HG03045 (cell line): ENCODE measurements around the gene KIDINS220.

Source experiments
- ATAC-seq: cut with Tn5 transposase; IDR thresholded peaks from one replicate; pipeline ENCODE4 v1.9.1; 2021; ENCODE audit warnings: mild to moderate bottlenecking, moderate library complexity; ENCODE audit not compliant: unreplicated experiment

Gene KIDINS220

GRCh38 chr2:8851811-8852560 lies 14.6 kb upstream of the KIDINS220 start:
- ATAC-seq, result no peak

- ATAC-seq, result no peak
Measured at GRCh38 chr2:8850845-8851487, 13.6 kb upstream of the KIDINS220 start.

DNA sequence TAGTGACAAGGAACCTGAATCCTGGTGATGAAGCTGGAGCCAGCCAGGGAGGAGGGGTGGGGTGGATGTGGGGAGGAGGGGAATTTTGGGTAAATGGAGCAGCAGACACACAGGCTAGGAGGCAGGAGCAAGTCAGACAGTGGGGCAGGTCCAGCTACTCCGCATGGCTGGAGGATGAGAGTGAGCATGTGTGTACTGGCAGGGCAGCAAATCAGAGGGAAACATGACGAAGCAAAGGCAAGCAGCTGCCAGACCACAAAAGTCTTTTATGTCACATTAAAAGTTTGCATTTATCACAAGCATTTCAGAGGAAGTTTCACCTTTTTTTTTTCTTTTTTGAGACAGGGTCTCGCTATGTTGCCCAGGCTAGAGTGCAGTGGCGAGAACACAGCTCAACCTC lies 11.9 kb upstream of the KIDINS220 start:
- no peak for ATAC-seq

DNA sequence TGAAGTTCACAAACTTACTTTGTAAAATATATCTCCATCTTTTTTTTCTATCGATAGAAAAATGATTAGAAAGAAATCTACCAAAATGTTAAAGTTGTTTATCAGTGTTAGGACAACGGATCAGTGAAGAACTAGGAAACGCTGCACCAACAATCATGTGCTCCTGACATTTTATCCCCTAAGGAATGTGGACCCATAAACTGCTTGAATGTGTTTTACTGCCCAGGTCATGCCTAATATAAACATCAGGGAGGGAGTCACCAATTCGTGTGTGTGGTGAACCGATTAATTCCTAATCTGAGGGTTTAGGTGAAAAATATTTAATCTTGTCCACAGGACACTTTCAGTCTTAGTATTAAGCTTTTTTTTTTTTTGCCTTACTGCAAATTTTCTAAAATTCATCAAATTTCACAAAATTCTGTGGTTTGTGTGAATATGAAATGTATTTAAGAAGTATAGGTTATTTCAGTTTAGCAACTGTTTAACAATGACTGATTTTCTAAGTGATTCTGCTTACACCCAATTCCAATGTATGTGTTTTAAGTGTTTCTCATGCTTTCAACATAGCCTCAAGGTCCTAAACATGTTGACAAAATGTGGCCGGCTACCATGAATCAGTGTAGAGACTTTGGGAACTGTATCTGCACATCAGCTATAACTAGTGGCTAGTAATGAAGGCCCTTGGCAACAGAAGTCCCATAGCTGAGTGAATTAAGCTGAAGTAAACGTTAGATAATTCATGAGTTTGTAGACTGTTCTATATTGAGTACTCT lies 11.1 kb upstream of the KIDINS220 start:
- ATAC-seq, result no peak

- no peak for ATAC-seq
Measured at GRCh38 chr2:8847400-8847799, 10.0 kb upstream of the KIDINS220 start.

DNA sequence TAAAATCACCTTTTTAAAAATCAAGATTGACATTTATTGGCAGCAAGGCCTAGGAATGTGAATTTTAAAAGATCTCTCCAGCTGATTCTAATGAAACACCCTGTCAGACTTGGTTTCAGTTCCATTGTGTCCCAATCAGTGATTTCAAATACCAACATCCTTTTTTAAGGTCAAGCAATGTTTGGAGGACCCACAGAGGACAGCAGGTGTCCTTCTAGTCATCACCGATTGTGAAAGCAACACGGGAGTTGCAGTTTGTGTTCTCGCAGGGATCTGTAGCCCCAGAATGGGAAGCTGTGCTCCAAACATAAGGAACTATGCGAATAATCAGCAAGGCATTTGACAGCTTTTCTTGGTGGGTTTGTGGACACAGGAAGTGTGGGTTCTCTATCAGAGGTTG lies 4.5 kb upstream of the KIDINS220 start:
- no peak for ATAC-seq

GRCh38 chr2:8840475-8841091 lies 3.2 kb upstream of the KIDINS220 start:
- ATAC-seq, result no peak

DNA sequence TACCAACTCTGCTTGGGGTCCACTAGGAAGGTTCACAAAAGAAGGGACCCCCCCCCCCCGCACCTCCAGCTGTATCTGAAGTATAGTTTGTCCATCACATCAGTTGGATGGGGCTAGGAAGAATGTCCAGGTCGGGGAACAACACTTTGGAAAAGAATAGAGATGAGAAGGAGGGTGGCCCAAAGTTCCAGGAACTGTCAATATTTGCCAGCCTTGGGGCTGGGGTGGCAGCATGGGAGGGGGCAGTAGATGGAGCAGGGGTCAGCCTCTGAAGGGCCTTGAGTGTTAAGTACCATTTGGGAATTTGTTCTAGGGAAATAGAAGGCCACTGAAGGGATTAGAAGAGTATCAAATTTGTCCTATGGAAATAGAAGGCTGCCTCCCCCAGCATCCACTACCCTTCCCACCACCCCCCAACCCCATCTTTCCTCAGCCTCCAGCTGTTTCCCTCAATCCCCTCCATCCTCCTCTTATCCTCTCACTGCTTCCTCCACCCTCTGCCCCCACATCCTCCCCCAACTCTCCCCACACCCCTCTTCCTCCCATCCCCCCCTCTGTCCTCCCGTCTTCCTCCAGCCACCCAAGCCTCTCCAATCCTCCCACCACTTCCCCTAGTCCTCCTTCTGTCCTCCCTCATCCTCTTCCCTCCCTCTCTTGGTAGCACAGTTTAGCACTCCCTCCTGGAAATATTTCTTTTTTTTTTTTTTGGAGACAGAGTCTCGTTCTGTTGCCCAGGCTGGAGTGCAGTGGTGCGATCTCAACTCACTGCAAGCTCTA lies 2.0 kb upstream of the KIDINS220 start:
- ATAC-seq, result no peak

GRCh38 chr2:8837795-8838140 lies 355 bp upstream of the KIDINS220 start:
- ATAC-seq, result no peak

- ATAC-seq, result no peak
Measured at GRCh38 chr2:8835279-8835678, 2.1 kb downstream of the KIDINS220 start.

GRCh38 chr2:8833853-8834252 lies 3.6 kb downstream of the KIDINS220 start:
- ATAC-seq, result no peak

DNA sequence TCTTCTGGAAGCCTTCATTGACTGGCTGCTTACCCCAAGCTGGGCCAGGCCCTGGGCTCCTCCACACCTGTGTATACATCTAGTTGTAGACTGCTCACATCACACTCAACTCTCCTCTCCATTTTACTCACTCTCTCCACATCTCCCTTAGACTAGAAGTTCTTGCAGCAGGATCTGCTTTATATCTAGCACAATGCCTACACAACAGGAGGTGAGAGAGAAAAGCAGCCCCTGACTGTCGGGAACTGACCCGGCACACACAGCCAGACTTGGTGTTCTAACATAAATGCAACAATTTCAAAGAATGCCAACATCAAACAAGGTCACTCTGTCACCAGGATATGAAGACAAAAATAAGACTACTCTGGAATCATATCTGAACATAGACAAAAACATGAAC lies 5.9 kb downstream of the KIDINS220 start:
- ATAC-seq, result no peak

DNA sequence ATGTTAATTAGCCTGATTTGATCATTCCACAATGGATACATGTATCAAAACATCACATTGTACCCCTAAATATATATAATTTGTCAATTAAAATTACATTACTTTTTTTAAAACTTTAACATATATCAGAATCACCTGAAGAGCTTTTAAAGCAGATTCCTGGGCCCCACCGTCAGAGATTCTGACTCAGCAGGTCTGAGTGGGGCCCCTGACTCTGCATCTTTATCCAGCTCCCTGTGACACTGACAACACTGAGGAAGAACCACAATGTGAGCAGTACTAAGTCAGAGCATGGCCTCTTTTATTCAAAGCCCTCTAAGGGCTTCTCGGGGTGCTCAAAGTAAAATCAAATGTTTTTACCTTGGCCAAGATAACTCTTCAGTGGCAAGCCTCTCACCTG lies 9.7 kb downstream of the KIDINS220 start:
- ATAC-seq, result no peak

- no peak for ATAC-seq
Measured at GRCh38 chr2:8822218-8822617, 15.2 kb downstream of the KIDINS220 start.

DNA sequence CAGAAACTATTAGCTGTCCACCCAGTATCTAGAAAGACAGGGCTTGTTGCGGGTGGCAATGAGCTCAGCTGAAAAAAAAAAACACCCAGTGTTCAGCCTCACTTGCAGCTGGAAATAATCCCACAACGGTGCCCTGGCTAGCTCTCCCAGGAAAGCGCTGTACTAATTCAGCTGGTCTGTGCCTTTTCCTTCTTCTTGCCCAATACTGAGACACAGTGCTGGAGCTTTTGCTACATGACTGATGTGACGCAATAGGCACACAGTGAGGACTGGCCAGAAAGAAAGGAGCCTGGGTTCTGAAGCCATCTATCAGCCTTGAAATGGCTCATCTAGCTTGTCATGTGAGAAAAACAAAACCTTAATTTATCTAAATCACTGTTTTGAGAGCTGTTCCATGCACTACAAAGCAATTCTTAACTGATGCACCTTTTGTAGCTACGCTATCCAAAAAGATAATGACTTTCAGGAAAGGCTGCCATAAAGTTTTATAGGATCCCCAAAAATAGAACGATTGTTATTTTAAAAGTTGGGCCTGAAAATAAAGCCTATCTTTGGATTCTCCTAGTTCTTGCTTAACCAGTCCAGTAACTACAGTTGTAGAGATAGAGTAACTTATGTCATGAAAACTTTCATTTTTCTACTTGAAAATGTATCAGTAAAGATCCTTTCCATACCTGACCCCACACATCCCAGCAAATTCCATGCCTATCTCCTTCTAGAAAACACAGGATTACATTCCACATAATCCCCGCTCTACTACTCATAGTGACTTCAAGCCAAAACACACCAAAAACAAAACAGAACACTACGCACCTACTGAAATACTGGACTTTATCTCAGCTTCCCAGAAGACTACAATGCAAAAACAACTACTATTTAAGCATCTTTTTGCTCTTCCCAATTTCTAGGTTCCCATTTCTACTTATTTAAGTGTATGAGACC lies 15.9 kb downstream of the KIDINS220 start:
- no peak for ATAC-seq

GRCh38 chr2:8819948-8820347 lies 17.5 kb downstream of the KIDINS220 start:
- no peak for ATAC-seq

- no peak for ATAC-seq
Measured at GRCh38 chr2:8819194-8819593, 18.2 kb downstream of the KIDINS220 start.

DNA sequence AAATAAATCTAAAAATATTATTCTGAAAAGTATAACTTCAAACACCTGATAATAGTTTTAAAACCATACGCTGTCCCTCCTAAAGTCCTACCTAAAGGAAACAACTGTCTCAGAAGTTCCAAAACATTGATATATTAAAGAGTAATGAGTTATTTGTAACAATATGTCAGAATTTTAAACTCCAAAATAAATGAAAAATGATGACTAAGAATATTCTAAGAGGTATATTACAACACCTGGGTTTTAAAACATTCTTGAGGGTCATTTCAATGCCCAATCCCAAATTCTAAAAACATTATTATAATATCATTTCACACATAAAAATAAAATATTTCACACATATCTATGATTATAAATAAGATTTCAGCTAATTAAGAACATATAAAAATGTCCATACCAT lies 20.2 kb downstream of the KIDINS220 start:
- ATAC-seq, result no peak

- no peak for ATAC-seq
Measured at GRCh38 chr2:8806885-8807704, 30.3 kb downstream of the KIDINS220 start.
